ENCODE data around the gene TRPM6.

DNA sequence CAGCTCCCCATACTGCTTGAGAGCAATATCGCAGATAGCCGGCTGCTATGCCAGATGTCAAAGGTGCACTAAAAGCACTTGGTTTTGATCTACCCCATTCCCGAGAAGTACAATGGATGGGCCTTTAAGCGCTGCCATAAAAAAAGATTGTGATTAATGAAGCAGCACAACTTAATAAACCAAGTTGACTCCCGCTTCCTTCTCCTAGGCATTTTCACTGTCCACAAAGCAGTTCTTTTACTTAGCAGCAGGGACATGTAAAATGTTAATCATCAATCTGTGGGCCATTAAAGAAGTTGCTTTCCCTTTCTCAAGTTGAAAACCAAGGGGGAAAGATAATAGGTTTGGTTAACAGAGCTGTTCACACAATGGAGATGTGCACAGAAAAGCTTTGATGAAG is 176.4 kb downstream of the TRPM6 start:
- TF ChIP-seq, protein P1, sequence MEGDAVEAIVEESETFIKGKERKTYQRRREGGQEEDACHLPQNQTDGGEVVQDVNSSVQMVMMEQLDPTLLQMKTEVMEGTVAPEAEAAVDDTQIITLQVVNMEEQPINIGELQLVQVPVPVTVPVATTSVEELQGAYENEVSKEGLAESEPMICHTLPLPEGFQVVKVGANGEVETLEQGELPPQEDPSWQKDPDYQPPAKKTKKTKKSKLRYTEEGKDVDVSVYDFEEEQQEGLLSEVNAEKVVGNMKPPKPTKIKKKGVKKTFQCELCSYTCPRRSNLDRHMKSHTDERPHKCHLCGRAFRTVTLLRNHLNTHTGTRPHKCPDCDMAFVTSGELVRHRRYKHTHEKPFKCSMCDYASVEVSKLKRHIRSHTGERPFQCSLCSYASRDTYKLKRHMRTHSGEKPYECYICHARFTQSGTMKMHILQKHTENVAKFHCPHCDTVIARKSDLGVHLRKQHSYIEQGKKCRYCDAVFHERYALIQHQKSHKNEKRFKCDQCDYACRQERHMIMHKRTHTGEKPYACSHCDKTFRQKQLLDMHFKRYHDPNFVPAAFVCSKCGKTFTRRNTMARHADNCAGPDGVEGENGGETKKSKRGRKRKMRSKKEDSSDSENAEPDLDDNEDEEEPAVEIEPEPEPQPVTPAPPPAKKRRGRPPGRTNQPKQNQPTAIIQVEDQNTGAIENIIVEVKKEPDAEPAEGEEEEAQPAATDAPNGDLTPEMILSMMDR (IDR thresholded peaks at IDR 0.05 in 4 of 5, conservative IDR thresholded peaks at IDR 0.05 in 1 of 5), result no peak
- no peak for TF ChIP-seq POLR2A (IDR thresholded peaks at IDR 0.05)

All from gastrocnemius medialis (tissue), 4 donors.